Loucy (cell line): ENCODE data around the gene CCDC187.

Experiments
- EZH2phosphoT487 ChIP-seq: fragments of 200-600 bp; IDR thresholded peaks from 2 replicates; pipeline ENCODE4 v1.6.1; 2018; ENCODE audit warnings: antibody characterized with exemption, mild to moderate bottlenecking, moderate library complexity, borderline replicate concordance
- TF ChIP-seq, protein P1 (sequence below): fragments of 200-600 bp; sonication (generic); conservative IDR thresholded peaks from 2 replicates; pipeline ENCODE4 v1.5.1; 2014; ENCODE audit warnings: mild to moderate bottlenecking, antibody characterized with exemption, low read length

DNA sequence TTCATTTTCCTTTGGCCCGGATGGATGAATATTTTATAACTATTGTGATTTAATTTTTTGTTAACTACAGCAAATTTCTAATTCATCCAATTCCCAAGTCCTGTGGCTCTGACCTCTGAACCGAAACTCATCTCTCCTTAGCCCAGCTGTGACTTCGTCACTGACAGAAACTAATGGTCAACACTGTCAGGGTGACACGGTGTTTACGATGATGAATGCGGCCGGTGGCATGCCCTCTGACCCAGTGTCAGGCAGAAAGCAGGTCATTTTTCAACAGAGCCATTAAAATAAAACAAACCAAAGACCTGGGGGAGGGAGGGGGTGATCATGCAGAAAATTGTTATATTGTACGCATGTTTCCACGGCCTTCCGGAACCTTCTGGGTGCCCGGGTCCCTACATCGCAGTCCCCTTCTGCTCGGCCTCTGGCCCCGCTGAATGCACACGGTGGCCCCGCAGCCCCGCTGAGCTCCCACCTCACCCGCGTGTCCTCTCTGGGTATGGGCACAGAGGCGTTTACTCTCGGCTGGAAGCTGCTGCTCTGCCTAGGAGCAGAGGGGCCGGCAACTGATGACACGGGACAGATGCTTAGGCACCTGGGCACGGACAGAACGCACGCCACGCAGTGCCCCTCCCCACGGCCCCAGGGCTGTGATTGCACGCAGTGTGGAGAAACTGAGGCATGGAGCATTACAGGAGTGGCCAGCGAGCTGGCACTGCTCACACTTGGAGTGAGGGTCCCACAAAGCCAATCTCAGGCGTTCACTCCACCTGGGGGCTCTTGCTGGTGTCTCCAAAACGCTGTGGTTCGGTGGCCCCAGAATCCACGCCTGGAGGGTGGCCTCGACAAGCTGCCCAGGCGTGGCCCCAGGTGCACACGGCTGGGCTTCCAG lies 8.1 kb downstream of the CCDC187 start:
- TF ChIP-seq, protein P1, sequence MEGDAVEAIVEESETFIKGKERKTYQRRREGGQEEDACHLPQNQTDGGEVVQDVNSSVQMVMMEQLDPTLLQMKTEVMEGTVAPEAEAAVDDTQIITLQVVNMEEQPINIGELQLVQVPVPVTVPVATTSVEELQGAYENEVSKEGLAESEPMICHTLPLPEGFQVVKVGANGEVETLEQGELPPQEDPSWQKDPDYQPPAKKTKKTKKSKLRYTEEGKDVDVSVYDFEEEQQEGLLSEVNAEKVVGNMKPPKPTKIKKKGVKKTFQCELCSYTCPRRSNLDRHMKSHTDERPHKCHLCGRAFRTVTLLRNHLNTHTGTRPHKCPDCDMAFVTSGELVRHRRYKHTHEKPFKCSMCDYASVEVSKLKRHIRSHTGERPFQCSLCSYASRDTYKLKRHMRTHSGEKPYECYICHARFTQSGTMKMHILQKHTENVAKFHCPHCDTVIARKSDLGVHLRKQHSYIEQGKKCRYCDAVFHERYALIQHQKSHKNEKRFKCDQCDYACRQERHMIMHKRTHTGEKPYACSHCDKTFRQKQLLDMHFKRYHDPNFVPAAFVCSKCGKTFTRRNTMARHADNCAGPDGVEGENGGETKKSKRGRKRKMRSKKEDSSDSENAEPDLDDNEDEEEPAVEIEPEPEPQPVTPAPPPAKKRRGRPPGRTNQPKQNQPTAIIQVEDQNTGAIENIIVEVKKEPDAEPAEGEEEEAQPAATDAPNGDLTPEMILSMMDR, result no peak
- TF ChIP-seq EZH2phosphoT487, result no peak
